ENCODE data around the gene EFCAB5. TPM values are rescaled to one million over a fixed set of nuclear protein-coding genes. Genes with fewer than 3 reads are reported as not detected.

Gene EFCAB5
- total and polyA plus RNA-seq, 2 of the 8 experiments (the other 6 are each of a cell fraction or from before 2014, with no cell fraction given), result 0.05 to 0.34 TPM

GRCh38 chr17:29929533-29930408 is 11.7 kb upstream of the EFCAB5 start, which contains the start of gene SSH2 (continued):
- TF ChIP-seq ATF2 (IDR thresholded peaks at IDR 0.05; ENCODE audit: low read length), result peak; percentile 4; the same call in 1 of the 2 replicates
- peak; percentile 66 for TF ChIP-seq SAP30 (IDR thresholded peaks at IDR 0.05; ENCODE audit: insufficient read depth, insufficient replicate concordance, low read length)
- 0 out of 4 replicates have a peak, but pooled peaks of 1 of the 2 experiments have one; percentile 2 for TF ChIP-seq HDAC2 (IDR thresholded peaks at IDR 0.05; ENCODE audit: borderline replicate concordance in 1 of 2, low read depth in 2 of 2, low read length in 2 of 2)
- no peak for TF ChIP-seq NANOG (IDR thresholded peaks at IDR 0.05; ENCODE audit: insufficient read depth, low read depth, low read length, poor library complexity, severe bottlenecking)
- no peak for TF ChIP-seq TAF7 (optimal IDR thresholded peaks at IDR 0.05; ENCODE audit: borderline replicate concordance, low read depth, low read length)
- TF ChIP-seq RAD21 (IDR thresholded peaks at IDR 0.05 in 1 of 2, conservative IDR thresholded peaks at IDR 0.05 in 1 of 2; ENCODE audit: low read depth in 2 of 2, low read length in 2 of 2), result no peak
- peak; percentile 85 for TF ChIP-seq RBBP5 (IDR thresholded peaks at IDR 0.05; ENCODE audit: borderline replicate concordance, low read depth, low read length)
- no peak for TF ChIP-seq CHD1 (IDR thresholded peaks at IDR 0.05; ENCODE audit: low read depth, low read length)
- no peak for TF ChIP-seq TCF12 (IDR thresholded peaks at IDR 0.05; ENCODE audit: low read depth, low read length)
- TF ChIP-seq POLR2A (IDR thresholded peaks at IDR 0.05; ENCODE audit: control extremely low read depth in 1 of 2, low read depth in 2 of 2, low read length in 2 of 2), result peak in 1 of 2 experiments; percentile 26; a peak in 1 of 3 replicates
- TF ChIP-seq KDM5A (IDR thresholded peaks at IDR 0.05; ENCODE audit: low read length), result no peak; the same call in 1 of the 2 replicates
- no peak for TF ChIP-seq MAFK (IDR thresholded peaks at IDR 0.05; ENCODE audit: low read depth, low read length)
- no peak for TF ChIP-seq RNF2 (IDR thresholded peaks at IDR 0.05; ENCODE audit: borderline replicate concordance, low read depth, low read length, missing control alignments, poor library complexity, severe bottlenecking)
- no peak for TF ChIP-seq EP300 (IDR thresholded peaks at IDR 0.05; ENCODE audit: borderline replicate concordance in 1 of 2, low read depth in 2 of 2, low read length in 2 of 2)
